ENCODE data around the gene ZNF784.

- TF ChIP-seq ARNT (IDR thresholded peaks at IDR 0.05) (no peak), NFRKB (IDR thresholded peaks at IDR 0.05) (no peak), FOXM1 (IDR thresholded peaks at IDR 0.05; ENCODE audit: borderline replicate concordance) (peak; percentile 78; the same call in 1 of the 2 replicates), SP1 (IDR thresholded peaks at IDR 0.05) (0 out of 2 replicates have a peak, but pooled peaks have one; percentile 20), FOXA1 (IDR thresholded peaks at IDR 0.05) (no peak), L3MBTL2 (conservative IDR thresholded peaks at IDR 0.05) (no peak)
Measured at GRCh38 chr19:55598719-55599467, 25.5 kb downstream of the ZNF784 start.

Data from HEK293T (cell line).